Measurements from ENCODE around the gene HOXB4.

HOXB4 gene

GRCh38 chr17:48571024-48571818 is 6.9 kb downstream of the HOXB4 start:
- no peak for FAIRE-seq

- no peak for FAIRE-seq
Measured at GRCh38 chr17:48570325-48571023, 7.7 kb downstream of the HOXB4 start.

- FAIRE-seq, result no peak
Measured at GRCh38 chr17:48569674-48570324, 8.4 kb downstream of the HOXB4 start.

GRCh38 chr17:48569240-48569582 is 8.9 kb downstream of the HOXB4 start:
- FAIRE-seq, result no peak

GRCh38 chr17:48568499-48569239 is 9.5 kb downstream of the HOXB4 start:
- FAIRE-seq, result no peak

GRCh38 chr17:48567646-48568354 is 10.3 kb downstream of the HOXB4 start:
- FAIRE-seq, result no peak

GRCh38 chr17:48567209-48567608 is 10.9 kb downstream of the HOXB4 start:
- FAIRE-seq, result no peak

- no peak for FAIRE-seq
Measured at GRCh38 chr17:48566717-48567116, 11.4 kb downstream of the HOXB4 start.

GRCh38 chr17:48565925-48566710 is 12.0 kb downstream of the HOXB4 start:
- no peak for FAIRE-seq

GRCh38 chr17:48565022-48565554 is 13.1 kb downstream of the HOXB4 start:
- FAIRE-seq, result no peak

- FAIRE-seq, result no peak
Measured at GRCh38 chr17:48564188-48565021, 13.7 kb downstream of the HOXB4 start.

GRCh38 chr17:48563867-48564187 is 14.3 kb downstream of the HOXB4 start:
- FAIRE-seq, result no peak

- FAIRE-seq, result no peak
Measured at GRCh38 chr17:48563385-48563838, 14.7 kb downstream of the HOXB4 start.

GRCh38 chr17:48562934-48563333 is 15.2 kb downstream of the HOXB4 start:
- no peak for FAIRE-seq

- no peak for FAIRE-seq
Measured at GRCh38 chr17:48561884-48562810, 16.0 kb downstream of the HOXB4 start.

GRCh38 chr17:48559840-48560817 is 18.0 kb downstream of the HOXB4 start:
- FAIRE-seq, result no peak

GRCh38 chr17:48559122-48559839 is 18.9 kb downstream of the HOXB4 start:
- no peak for FAIRE-seq

- FAIRE-seq, result no peak
Measured at GRCh38 chr17:48558831-48559121, 19.4 kb downstream of the HOXB4 start.
